H9 (cell line): ENCODE results near the gene GABRB3. TPM values are rescaled to one million over a fixed set of nuclear protein-coding genes. Genes with fewer than 3 reads are reported as not detected.
A peak's percentile ranks its signal among the peaks of the same experiment; 100 is the strongest.

Source experiments
- DNase-seq: peaks from one replicate; pipeline ENCODE4 v3.0.0-alpha.2; 2017
- H2AFZ ChIP-seq: one replicate; pipeline ENCODE4 v1.6.1; 2013; ENCODE audit warnings: mild to moderate bottlenecking, low read length, control low read depth, moderate library complexity
- H2AK5ac ChIP-seq: 2 replicates; pipeline ENCODE4 v1.6.1; 2013; ENCODE audit warnings: low read length, control low read depth, mixed read lengths; ENCODE audit not compliant: insufficient read length
- H2BK120ac ChIP-seq: one replicate; pipeline ENCODE4 v1.6.1; 2013; ENCODE audit warnings: low read depth, mild to moderate bottlenecking, low read length, control low read depth, inconsistent platforms; ENCODE audit not compliant: poor library complexity, severe bottlenecking
- H2BK12ac ChIP-seq: 2 replicates; pipeline ENCODE4 v1.6.1; 2013; ENCODE audit warnings: low read length, control low read depth, mixed read lengths, low read depth; ENCODE audit not compliant: insufficient read length
- H2BK15ac ChIP-seq: 2 replicates; pipeline ENCODE4 v1.6.1; 2013; ENCODE audit warnings: low read depth, low read length, control low read depth
- H2BK20ac ChIP-seq: one replicate; pipeline ENCODE4 v1.6.1; 2013; ENCODE audit warnings: low read depth, mild to moderate bottlenecking, low read length, control low read depth, inconsistent platforms; ENCODE audit not compliant: poor library complexity, severe bottlenecking
- H2BK5ac ChIP-seq: 2 replicates; pipeline ENCODE4 v1.6.1; 2013; ENCODE audit warnings: low read length, control low read depth, mixed read lengths; ENCODE audit not compliant: insufficient read length
- H3K14ac ChIP-seq: 2 replicates; pipeline ENCODE4 v1.6.1; 2013; ENCODE audit warnings: low read length, control low read depth; ENCODE audit not compliant: insufficient read depth
- H3K18ac ChIP-seq: 2 replicates; pipeline ENCODE4 v1.6.1; 2013; ENCODE audit warnings: low read depth, mild to moderate bottlenecking, mixed read lengths, low read length, control low read depth; ENCODE audit not compliant: insufficient read length
- H3K23ac ChIP-seq: 2 replicates; pipeline ENCODE4 v1.6.1; 2013; ENCODE audit warnings: low read length, control low read depth, mixed read lengths, low read depth; ENCODE audit not compliant: insufficient read length
- H3K23me2 ChIP-seq: 2 replicates; pipeline ENCODE4 v1.6.1; 2013; ENCODE audit warnings: low read depth, mild to moderate bottlenecking, mixed read lengths, low read length, control low read depth; ENCODE audit not compliant: insufficient read length, poor library complexity, severe bottlenecking
- H3K27ac ChIP-seq: 2 replicates; pipeline ENCODE4 v1.5.1; 2013; ENCODE audit warnings: low read length, control low read depth, mixed read lengths, low read depth; ENCODE audit not compliant: insufficient read length
- H3K27me3 ChIP-seq: 2 replicates; pipeline ENCODE4 v1.6.1; 2013; ENCODE audit warnings: low read length, control low read depth, inconsistent platforms; ENCODE audit not compliant: insufficient read depth
- H3K4ac ChIP-seq: 2 replicates; pipeline ENCODE4 v1.6.1; 2013; ENCODE audit warnings: low read depth, mild to moderate bottlenecking, control low read depth, inconsistent platforms, low read length, moderate library complexity
- H3K4me1 ChIP-seq: 2 replicates; pipeline ENCODE4 v1.6.1; 2013; ENCODE audit warnings: low read length, control low read depth, inconsistent platforms; ENCODE audit not compliant: insufficient read depth
- H3K4me2 ChIP-seq: 2 replicates; pipeline ENCODE4 v1.6.1; 2013; ENCODE audit warnings: low read length, control low read depth, mixed read lengths; ENCODE audit not compliant: insufficient read length, insufficient read depth
- H3K56ac ChIP-seq: 2 replicates; pipeline ENCODE4 v1.6.1; 2013; ENCODE audit warnings: low read depth, mild to moderate bottlenecking, mixed read lengths, low read length, control low read depth; ENCODE audit not compliant: insufficient read length
- H3K79me1 ChIP-seq: 2 replicates; pipeline ENCODE4 v1.6.1; 2013; ENCODE audit warnings: low read depth, mild to moderate bottlenecking, moderate library complexity, low read length, control low read depth, inconsistent platforms; ENCODE audit not compliant: insufficient read depth, poor library complexity, severe bottlenecking
- H3K79me2 ChIP-seq: 2 replicates; pipeline ENCODE4 v1.6.1; 2013; ENCODE audit warnings: low read length, control low read depth, inconsistent platforms; ENCODE audit not compliant: insufficient read depth
- H3K9ac ChIP-seq: 2 replicates; pipeline ENCODE4 v1.6.1; 2013; ENCODE audit warnings: low read length, control low read depth, mixed read lengths; ENCODE audit not compliant: insufficient read length; ENCODE audit errors: extremely low read depth
- H3K9me3 ChIP-seq: one replicate; pipeline ENCODE4 v1.6.1; 2013; ENCODE audit warnings: low read depth, low read length, inconsistent platforms; ENCODE audit not compliant: control insufficient read depth
- H3T11ph ChIP-seq: one replicate; pipeline ENCODE4 v1.6.1; 2013; ENCODE audit warnings: mild to moderate bottlenecking, low read length, control low read depth, inconsistent platforms
- H4K20me1 ChIP-seq: one replicate; pipeline ENCODE4 v1.6.1; 2013; ENCODE audit not compliant: control insufficient read depth, insufficient read length, insufficient read depth
- H4K5ac ChIP-seq: 2 replicates; pipeline ENCODE4 v1.6.1; 2013; ENCODE audit warnings: low read depth, mild to moderate bottlenecking, mixed read lengths, low read length, control low read depth; ENCODE audit not compliant: insufficient read length
- H4K8ac ChIP-seq: replicated peaks from 2 replicates; pipeline ENCODE4 v1.6.1; 2013; ENCODE audit warnings: low read length, control low read depth, mixed read lengths, low read depth; ENCODE audit not compliant: insufficient read length
- H4K91ac ChIP-seq: 2 replicates; pipeline ENCODE4 v1.6.1; 2013; ENCODE audit warnings: low read depth, mild to moderate bottlenecking, moderate library complexity, mixed read lengths, low read length, control low read depth; ENCODE audit not compliant: insufficient read length
- H3K27ac Mint-ChIP-seq, 3 experiments: 2 replicates in 2 of 3; 3 replicates in 1 of 3; pipeline ENCODE4 v1.8.0; 2020 to 2021; ENCODE audit warnings: mixed read lengths in 3 of 3, mild to moderate bottlenecking in 1 of 3, moderate library complexity in 1 of 3
- H3K27me3 Mint-ChIP-seq: 2 replicates; pipeline ENCODE4 v1.8.0; 2021; ENCODE audit warnings: low read depth, mild to moderate bottlenecking, moderate library complexity, mixed read lengths
- H3K36me3 Mint-ChIP-seq, 3 experiments: 2 replicates in 2 of 3; 3 replicates in 1 of 3; pipeline ENCODE4 v1.8.0; 2020 to 2021; ENCODE audit warnings: low read depth in 3 of 3, mixed read lengths in 3 of 3; ENCODE audit not compliant: insufficient read depth in 1 of 3
- H3K4me1 Mint-ChIP-seq, 2 experiments: 2 replicates each; pipeline ENCODE4 v1.8.0; 2020; ENCODE audit warnings: mixed read lengths in 2 of 2
- H3K4me3 Mint-ChIP-seq, 2 experiments: 2 replicates in 1 of 2; 3 replicates in 1 of 2; pipeline ENCODE4 v1.8.0; 2020 to 2021; ENCODE audit warnings: mild to moderate bottlenecking in 2 of 2, mixed read lengths in 2 of 2, moderate library complexity in 1 of 2
- H3K9me3 Mint-ChIP-seq, 2 experiments: 2 replicates in 1 of 2; 3 replicates in 1 of 2; pipeline ENCODE4 v1.8.0; 2020; ENCODE audit warnings: mild to moderate bottlenecking in 2 of 2, mixed read lengths in 2 of 2, moderate library complexity in 1 of 2
- CTCF ChIP-seq: fragments of 200-600 bp; sonication (generic); conservative IDR thresholded peaks from 3 replicates; pipeline ENCODE4 v1.8.0; 2021; ENCODE audit warnings: antibody characterized with exemption, mild to moderate bottlenecking
- WGBS: extraction: QIAGEN DNeasy Blood & Tissue Kit; methylation state at CpG from one replicate; pipeline ENCODE4 v1.1.7; 2013; ENCODE audit warnings: missing lambda C conversion rate, low lambda C conversion rate, mixed read lengths; ENCODE audit not compliant: insufficient read length; ENCODE audit errors: extremely low coverage; 5-methylcytosine and 5-hydroxymethylcytosine counted together
- total RNA-seq: library from RNA; stranded (reverse); gene quantifications from 2 replicates; pipeline ENCODE4 v1.2.1, GENCODE V29; 2021

Gene GABRB3
- total RNA-seq, 1 experiment from 2014 or later = 98.2 TPM

GRCh38 chr15:26615927-26616302, 157.0 kb downstream of the GABRB3 start:
- H2AFZ ChIP-seq = no peak overlapping the region
- H3K9me3 ChIP-seq = no peaks in the 10 kb centered on the region

More at GRCh38 chr15:26615927-26616302, 157.0 kb downstream of the GABRB3 start:
- Histone ChIP-seq H4K5ac (no peak overlapping the region), H3K18ac (no peak overlapping the region), H3K23me2 (no peaks in the 10 kb centered on the region), H3K27ac (no peak overlapping the region), H3K27me3 (no peaks in the 10 kb centered on the region), H2BK120ac (no peak overlapping the region), H2BK5ac (no peak overlapping the region), H3K79me2 (no peaks in the 10 kb centered on the region; the same call in none of the 2 replicates), H3K4me1 (peaks cover 16% of the 10 kb centered on the region), H2BK20ac (no peak overlapping the region), H2BK15ac (no peak overlapping the region), H3K9ac (no peak overlapping the region), H3K4me2 (no peak overlapping the region), H3K4ac (no peak overlapping the region), H4K20me1 (no peaks in the 10 kb centered on the region), H2BK12ac (no peak overlapping the region), H2AK5ac (no peak overlapping the region), H3K23ac (no peak overlapping the region), H3K56ac (no peak overlapping the region), H3T11ph (no peak overlapping the region), H4K8ac (no peak overlapping the region), H3K79me1 (no peaks in the 10 kb centered on the region), H4K91ac (no peak overlapping the region), H3K14ac (no peak overlapping the region)
- Mint-ChIP-seq H3K36me3 (peaks cover 20 to 54% (median 30%) of the 10 kb centered on the region in 3 experiments), H3K4me1 (peaks cover 23 to 29% of the 10 kb centered on the region in 2 experiments), H3K4me3 (no peak overlapping the region), H3K27me3 (no peaks in the 10 kb centered on the region), H3K27ac (peak overlapping the region; percentile 35 to 42 (median 36); a peak in 5 of 7 replicates), H3K9me3 (peaks cover 4 to 19% of the 10 kb centered on the region in 2 experiments)
- no CpG with 5 or more reads among the region's 3 CpGs for WGBS
- DNase-seq = no peak
- no peak for TF ChIP-seq CTCF
